Adipose tissue (tissue), 3 donors: Measurements from ENCODE around the gene PRKAR2B. TPM values are rescaled to one million over a fixed set of nuclear protein-coding genes. Genes with fewer than 3 reads are reported as not detected.
"Not testable (repeated sequence)": the region's sequence is repeated elsewhere in the genome, so short reads cannot be mapped to it uniquely, and the experiment has no call there.

Source experiments
- H3K27ac ChIP-seq: one replicate; pipeline ENCODE4 v1.5.1; 2013; ENCODE audit warnings: low read depth, low read length
- WGBS, 3 donors: extraction: QIAGEN DNeasy Blood & Tissue Kit; methylation state at CpG; one replicate each; pipeline ENCODE4 v1.1.7; 2013; 5-methylcytosine and 5-hydroxymethylcytosine counted together
- polyA plus RNA-seq, 3 donors: library from polyadenylated mRNA; stranded (reverse); fragments of 200-250 nt; gene quantifications; one replicate each; pipeline ENCODE4 v1.2.3, GENCODE V29; 2013
- donor health status: healthy with polysubstance abuse.
- donor health status: Bipolar disorder and iron deficiency.
- donor health status: healthy.

The PRKAR2B gene
- polyA plus RNA-seq, 3 donors = 38.9 to 276 (median 143) TPM

- WGBS, 3 donors = 92 to 96% (median 95%) methylated on average over 2 of the region's 2 CpGs
- H3K27ac ChIP-seq = no peak overlapping the region
Measured at GRCh38 chr7:107024906-107025305, 19.6 kb upstream of the PRKAR2B start.

GRCh38 chr7:107025449-107026103 is 18.9 kb upstream of the PRKAR2B start:
- WGBS, 3 donors = 79 to 95% (median 87%) methylated on average over 2 of the region's 2 CpGs
- no peak overlapping the region for H3K27ac ChIP-seq

GRCh38 chr7:107026166-107026565 is 18.3 kb upstream of the PRKAR2B start:
- WGBS, 3 donors = 82 to 89% (median 86%) methylated on average over 5 of the region's 5 CpGs
- no peak overlapping the region for H3K27ac ChIP-seq

- WGBS, 3 donors = 70 to 88% (median 77%) methylated on average over 2 of the region's 2 CpGs
- H3K27ac ChIP-seq = no peak overlapping the region
Measured at GRCh38 chr7:107027208-107027607, 17.3 kb upstream of the PRKAR2B start.

- 48 to 61% (median 59%) methylated on average over 5 of the region's 5 CpGs for WGBS, 3 donors
- H3K27ac ChIP-seq = no peak overlapping the region
Measured at GRCh38 chr7:107029061-107029763, 15.3 kb upstream of the PRKAR2B start.

- WGBS, 3 donors = 57 to 68% (median 67%) methylated on average over 4 of the region's 4 CpGs
- no peak overlapping the region for H3K27ac ChIP-seq
Measured at GRCh38 chr7:107029764-107030286, 14.7 kb upstream of the PRKAR2B start.

- H3K27ac ChIP-seq = no peak overlapping the region
- WGBS, 3 donors = 89 to 97% (median 91%) methylated on average over 2 of the region's 2 CpGs
Measured at GRCh38 chr7:107032050-107032449, 12.5 kb upstream of the PRKAR2B start.

- 94 to 95% (median 94%) methylated on average over 8 of the region's 8 CpGs for WGBS, 3 donors
- H3K27ac ChIP-seq = no peak overlapping the region
Measured at GRCh38 chr7:107032720-107033438, 11.6 kb upstream of the PRKAR2B start.

GRCh38 chr7:107034553-107034952 is 10.0 kb upstream of the PRKAR2B start:
- H3K27ac ChIP-seq = no peak overlapping the region
- WGBS, 3 donors = 97 to 100% (median 100%) methylated on average over 1 of the region's 1 CpG

GRCh38 chr7:107035446-107035845 is 9.1 kb upstream of the PRKAR2B start:
- no peak overlapping the region for H3K27ac ChIP-seq

- WGBS, 3 donors = 82 to 94% (median 82%) methylated on average over 4 of the region's 4 CpGs
- no peak overlapping the region for H3K27ac ChIP-seq
Measured at GRCh38 chr7:107036535-107036934, 8.0 kb upstream of the PRKAR2B start.

GRCh38 chr7:107037717-107038603 is 6.5 kb upstream of the PRKAR2B start:
- WGBS, 3 donors = 61 to 81% (median 64%) methylated on average over 3 of the region's 3 CpGs
- H3K27ac ChIP-seq = no peak overlapping the region

GRCh38 chr7:107039199-107039900 is 5.2 kb upstream of the PRKAR2B start:
- no peak overlapping the region for H3K27ac ChIP-seq
- 69 to 72% (median 69%) methylated on average over 2 of the region's 2 CpGs for WGBS, 3 donors

- 79 to 90% (median 89%) methylated on average over 2 of the region's 2 CpGs for WGBS, 3 donors
- H3K27ac ChIP-seq = no peak overlapping the region
Measured at GRCh38 chr7:107041097-107041496, 3.4 kb upstream of the PRKAR2B start.

- not testable (repeated sequence) for H3K27ac ChIP-seq
- WGBS, 3 donors = 71 to 79% (median 77%) methylated on average over 4 of the region's 4 CpGs
Measured at GRCh38 chr7:107041764-107042163, 2.7 kb upstream of the PRKAR2B start.

GRCh38 chr7:107042326-107042910 is 2.1 kb upstream of the PRKAR2B start:
- WGBS, 3 donors = 98% methylated on average over 38 to 43 of the region's 43 CpGs
- H3K27ac ChIP-seq = not testable (repeated sequence)

- WGBS, 3 donors = 45 to 68% (median 64%) methylated on average over 4 of the region's 4 CpGs
- H3K27ac ChIP-seq = no peak overlapping the region
Measured at GRCh38 chr7:107043491-107043890, 1.0 kb upstream of the PRKAR2B start.
